SK-N-MC (cell line): ENCODE results near the gene SZT2.

Experiments used
- FOXP2 ChIP-seq: optimal IDR thresholded peaks from 2 replicates; pipeline ENCODE3; 2011; ENCODE audit warnings: mild to moderate bottlenecking, moderate library complexity; ENCODE audit not compliant: insufficient read depth; ENCODE audit errors: extremely low read length, control extremely low read depth
- POLR2AphosphoS5 ChIP-seq: IDR thresholded peaks from 2 replicates; pipeline ENCODE4 v1.6.1; 2012; ENCODE audit warnings: mild to moderate bottlenecking, low read depth, low read length, borderline replicate concordance

GRCh38 chr1:43398227-43398626, 8.5 kb downstream of the SZT2 start:
- TF ChIP-seq POLR2AphosphoS5, result no peak
- no peak for TF ChIP-seq FOXP2
